Measurements from ENCODE around the gene HERC2. TPM values are rescaled to one million over a fixed set of nuclear protein-coding genes. Genes with fewer than 3 reads are reported as not detected.
"Not testable (repeated sequence)": the region's sequence is repeated elsewhere in the genome, so short reads cannot be mapped to it uniquely, and the experiment has no call there.

HERC2 gene
- total RNA-seq, 2 donors from 2014 or later, result 65.1 to 69.8 TPM

- H3K36me3 ChIP-seq, result no peaks in the 10 kb centered on the region
- no peak overlapping the region for H3K4me3 ChIP-seq
- no peak for TF ChIP-seq POLR2A (IDR thresholded peaks at IDR 0.05)
- TF ChIP-seq POLR2AphosphoS5 (IDR thresholded peaks at IDR 0.05), result no peak
- TF ChIP-seq, protein P1, sequence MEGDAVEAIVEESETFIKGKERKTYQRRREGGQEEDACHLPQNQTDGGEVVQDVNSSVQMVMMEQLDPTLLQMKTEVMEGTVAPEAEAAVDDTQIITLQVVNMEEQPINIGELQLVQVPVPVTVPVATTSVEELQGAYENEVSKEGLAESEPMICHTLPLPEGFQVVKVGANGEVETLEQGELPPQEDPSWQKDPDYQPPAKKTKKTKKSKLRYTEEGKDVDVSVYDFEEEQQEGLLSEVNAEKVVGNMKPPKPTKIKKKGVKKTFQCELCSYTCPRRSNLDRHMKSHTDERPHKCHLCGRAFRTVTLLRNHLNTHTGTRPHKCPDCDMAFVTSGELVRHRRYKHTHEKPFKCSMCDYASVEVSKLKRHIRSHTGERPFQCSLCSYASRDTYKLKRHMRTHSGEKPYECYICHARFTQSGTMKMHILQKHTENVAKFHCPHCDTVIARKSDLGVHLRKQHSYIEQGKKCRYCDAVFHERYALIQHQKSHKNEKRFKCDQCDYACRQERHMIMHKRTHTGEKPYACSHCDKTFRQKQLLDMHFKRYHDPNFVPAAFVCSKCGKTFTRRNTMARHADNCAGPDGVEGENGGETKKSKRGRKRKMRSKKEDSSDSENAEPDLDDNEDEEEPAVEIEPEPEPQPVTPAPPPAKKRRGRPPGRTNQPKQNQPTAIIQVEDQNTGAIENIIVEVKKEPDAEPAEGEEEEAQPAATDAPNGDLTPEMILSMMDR (IDR thresholded peaks at IDR 0.05), result no peak
- H3K27me3 ChIP-seq (replicated peaks; ENCODE audit: insufficient read depth), result no peaks in the 10 kb centered on the region
- H3K9me3 ChIP-seq, result no peaks in the 10 kb centered on the region
- intact Hi-C loops (cut with DNase I), result no loop called here
- WGBS, result 96% methylated on average over 18 of the region's 18 CpGs
- no peak for DNase-seq (ENCODE audit: low spot score)
- no peak overlapping the region for H3K27ac ChIP-seq
- no peaks in the 10 kb centered on the region for H3K4me1 ChIP-seq (replicated peaks)
Measured at GRCh38 chr15:28228096-28228495, 93.9 kb downstream of the HERC2 start.

- intact Hi-C loops (cut with DNase I); H3K4me1 ChIP-seq (replicated peaks); H3K27me3 ChIP-seq (replicated peaks; ENCODE audit: insufficient read depth); H3K9me3 ChIP-seq; H3K27ac ChIP-seq; DNase-seq (ENCODE audit: low spot score); H3K4me3 ChIP-seq; H3K36me3 ChIP-seq: not testable (repeated sequence)
- WGBS, result 63% methylated on average over 1 of the region's 1 CpG
Measured at GRCh38 chr15:28227303-28227702, 94.7 kb downstream of the HERC2 start.

DNA sequence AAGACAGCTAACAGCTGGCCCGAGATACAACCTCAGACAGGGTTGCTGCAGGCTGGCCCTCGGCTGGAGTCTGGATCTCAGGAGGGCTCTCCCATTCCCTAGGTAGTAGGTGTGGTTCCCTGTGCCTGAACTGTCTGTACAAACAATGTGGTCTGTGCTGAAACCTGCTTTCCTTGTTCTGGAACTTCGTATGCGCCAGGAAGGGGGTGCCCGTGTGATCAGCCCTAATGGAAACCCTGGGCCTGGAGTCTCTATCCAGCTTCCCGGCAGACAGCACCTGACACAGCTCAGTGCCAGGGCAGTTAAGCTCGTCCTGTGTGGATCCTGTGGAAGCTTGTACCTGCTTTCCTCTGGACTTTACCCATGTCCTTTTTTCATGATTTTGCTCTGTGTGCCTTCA is 99.4 kb downstream of the HERC2 start:
- H3K9me3 ChIP-seq; H3K4me1 ChIP-seq (replicated peaks); H3K27me3 ChIP-seq (replicated peaks; ENCODE audit: insufficient read depth); H3K4me3 ChIP-seq; intact Hi-C loops (cut with DNase I): not testable (repeated sequence)
- peak; percentile 74 for TF ChIP-seq POLR2AphosphoS5 (IDR thresholded peaks at IDR 0.05)
- WGBS, result 58% methylated on average over 7 of the region's 7 CpGs
- peak; percentile 82 for DNase-seq (ENCODE audit: low spot score)
- Histone ChIP-seq H3K36me3 (peaks cover 0 to 16% of the 10 kb centered on the region in 2 donors), H3K27ac (peak overlapping the region in 1 of 2 donors; percentile 56)

GRCh38 chr15:28221696-28222095 is 100.3 kb downstream of the HERC2 start:
- DNase-seq (ENCODE audit: low spot score), result not testable (repeated sequence)
- H3K36me3 ChIP-seq, result peaks cover 0 to 16% of the 10 kb centered on the region in 2 donors
- 100% methylated on average over 3 of the region's 4 CpGs for WGBS

DNA sequence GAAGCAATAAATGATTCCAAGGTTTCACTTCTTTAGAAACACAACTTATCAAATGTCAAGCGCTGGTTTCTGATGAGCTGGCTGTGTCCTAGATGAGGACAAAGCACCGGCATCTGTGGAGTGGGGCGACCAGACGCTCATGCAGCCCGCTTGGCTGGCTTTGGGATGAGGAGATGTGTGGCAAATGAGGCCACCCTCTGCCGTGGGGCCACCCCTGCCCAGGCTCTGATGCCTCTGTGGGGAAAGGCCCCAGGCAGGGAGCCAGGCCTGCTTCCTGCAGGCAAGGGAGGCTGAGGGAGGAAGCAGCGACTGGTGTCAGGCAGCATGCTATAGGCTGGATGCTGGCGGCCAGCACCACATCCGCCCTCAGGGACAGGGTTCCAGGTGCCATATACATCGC is 102.9 kb downstream of the HERC2 start:
- TF ChIP-seq, protein P1 (IDR thresholded peaks at IDR 0.05), result no peak
- TF ChIP-seq POLR2A (IDR thresholded peaks at IDR 0.05) (no peak), POLR2AphosphoS5 (IDR thresholded peaks at IDR 0.05) (no peak)

More at GRCh38 chr15:28221696-28222095, 100.3 kb downstream of the HERC2 start:
- H3K9me3 ChIP-seq; intact Hi-C loops (cut with DNase I); H3K4me3 ChIP-seq; H3K4me1 ChIP-seq (replicated peaks); H3K27me3 ChIP-seq (replicated peaks; ENCODE audit: insufficient read depth); H3K27ac ChIP-seq: not testable (repeated sequence)

GRCh38 chr15:28216946-28217546 is 104.9 kb downstream of the HERC2 start:
- WGBS, result 94% methylated on average over 14 of the region's 14 CpGs
- H3K27ac ChIP-seq; intact Hi-C loops (cut with DNase I); H3K27me3 ChIP-seq (replicated peaks; ENCODE audit: insufficient read depth); DNase-seq (ENCODE audit: low spot score); H3K4me3 ChIP-seq; H3K9me3 ChIP-seq; H3K4me1 ChIP-seq (replicated peaks): not testable (repeated sequence)
- peaks cover 0 to 16% of the 10 kb centered on the region in 2 donors for H3K36me3 ChIP-seq

More for the DNA sequence above, 102.9 kb downstream of the HERC2 start:
- Histone ChIP-seq H3K27me3 (replicated peaks; ENCODE audit: insufficient read depth) (no peaks in the 10 kb centered on the region), H3K27ac (no peak overlapping the region), H3K4me3 (no peak overlapping the region), H3K36me3 (peaks cover 0 to 16% of the 10 kb centered on the region in 2 donors), H3K4me1 (replicated peaks) (no peaks in the 10 kb centered on the region), H3K9me3 (no peaks in the 10 kb centered on the region)
- intact Hi-C loops (cut with DNase I), result no loop called here
- 89% methylated on average over 6 of the region's 10 CpGs for WGBS
- no peak for DNase-seq (ENCODE audit: low spot score)

GRCh38 chr15:28215521-28215920 is 106.5 kb downstream of the HERC2 start:
- WGBS, result 89% methylated on average over 11 of the region's 14 CpGs
- DNase-seq (ENCODE audit: low spot score); H3K9me3 ChIP-seq; H3K4me1 ChIP-seq (replicated peaks); intact Hi-C loops (cut with DNase I); H3K27me3 ChIP-seq (replicated peaks; ENCODE audit: insufficient read depth); H3K4me3 ChIP-seq; H3K27ac ChIP-seq: not testable (repeated sequence)
- H3K36me3 ChIP-seq, result peaks cover 0 to 15% of the 10 kb centered on the region in 2 donors

DNA sequence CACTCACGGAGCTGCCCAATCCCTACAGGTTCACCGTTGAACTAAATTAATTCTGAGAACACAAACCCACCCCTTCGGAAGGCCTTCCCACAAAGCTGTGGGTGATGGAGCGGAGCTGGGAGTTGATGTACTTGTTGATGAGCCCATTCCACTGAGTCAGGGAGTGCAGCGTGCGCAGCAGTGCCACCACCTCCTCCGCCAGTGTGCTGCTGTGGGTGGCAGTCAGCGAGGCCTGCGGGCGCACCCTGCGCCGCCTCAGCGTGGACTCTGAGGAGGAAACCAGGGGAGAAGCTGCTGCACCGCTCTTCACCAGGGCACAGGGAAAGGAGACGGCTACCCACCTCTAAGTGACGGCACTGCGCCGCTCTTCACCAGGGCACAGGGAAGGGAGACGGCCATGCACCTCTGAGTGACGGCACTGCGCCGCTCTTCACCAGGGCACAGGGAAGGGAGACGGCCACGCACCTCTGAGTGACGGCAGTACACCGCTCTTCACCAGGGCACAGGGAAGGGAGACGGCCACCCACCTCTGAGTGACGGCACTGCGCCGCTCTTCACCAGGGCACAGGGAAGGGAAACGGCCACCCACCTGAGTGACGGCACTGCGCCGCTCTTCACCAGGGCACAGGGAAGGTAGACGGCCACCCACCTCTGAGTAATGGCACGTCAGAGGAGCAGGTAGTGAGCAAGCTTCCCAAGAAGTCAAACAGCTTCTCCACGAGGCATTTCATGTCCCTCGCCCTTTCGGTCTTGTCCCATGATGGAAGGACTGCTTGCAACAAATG is 107.8 kb downstream of the HERC2 start:
- H3K9me3 ChIP-seq; H3K4me1 ChIP-seq (replicated peaks); intact Hi-C loops (cut with DNase I); DNase-seq (ENCODE audit: low spot score); H3K36me3 ChIP-seq; H3K27me3 ChIP-seq (replicated peaks; ENCODE audit: insufficient read depth); H3K4me3 ChIP-seq; H3K27ac ChIP-seq: not testable (repeated sequence)
- WGBS, result 91% methylated on average over 39 of the region's 39 CpGs

DNA sequence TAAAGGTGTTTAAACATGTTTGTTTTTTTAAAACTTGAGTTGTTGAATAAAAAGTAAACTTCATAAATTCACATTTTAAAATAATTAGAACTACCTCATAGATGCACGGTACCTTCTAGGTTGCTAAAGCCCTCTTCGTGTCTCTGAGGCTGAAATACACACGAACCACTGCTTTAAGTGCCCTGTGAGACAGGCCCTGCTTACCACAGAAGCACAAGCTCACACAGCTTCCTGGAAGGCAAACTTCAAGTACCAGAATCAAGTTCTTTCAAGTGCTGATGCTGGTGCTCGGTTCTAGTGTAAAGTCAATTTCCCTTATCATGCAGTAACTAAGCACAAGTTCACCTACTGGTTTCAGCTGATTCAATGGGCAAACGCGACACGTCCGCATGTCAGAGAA is 108.6 kb downstream of the HERC2 start:
- H3K9me3 ChIP-seq; H3K27ac ChIP-seq; H3K4me1 ChIP-seq (replicated peaks); H3K27me3 ChIP-seq (replicated peaks; ENCODE audit: insufficient read depth); H3K4me3 ChIP-seq; DNase-seq (ENCODE audit: low spot score); intact Hi-C loops (cut with DNase I); H3K36me3 ChIP-seq: not testable (repeated sequence)
- 94% methylated on average over 5 of the region's 8 CpGs for WGBS
